CD14-positive monocyte (primary cell): ENCODE measurements around the gene PI4K2A. TPM values are rescaled to one million over a fixed set of nuclear protein-coding genes. Genes with fewer than 3 reads are reported as not detected.

Experiments used
- DNase-seq, 3 donors: peaks; one replicate each; pipeline ENCODE4 v3.0.0-alpha.2; 2011 to 2022
- H2AFZ ChIP-seq: 2 replicates; pipeline ENCODE4 v1.6.0; 2012; ENCODE audit warnings: mild to moderate bottlenecking, low read depth, low read length, inconsistent platforms; ENCODE audit not compliant: insufficient read depth, poor library complexity, severe bottlenecking
- H3K27ac ChIP-seq, 2 donors: 1 replicate in 1 of 2; 2 replicates in 1 of 2; pipeline ENCODE4 v1.5.1; 2012 to 2013; ENCODE audit warnings: low read length in 2 of 2, control low read depth in 1 of 2, inconsistent platforms in 1 of 2, low read depth in 1 of 2, mild to moderate bottlenecking in 1 of 2
- H3K27me3 ChIP-seq, 2 donors: one replicate each; pipeline versions ENCODE4 v1.6.0 to v1.6.1; 2011 to 2013; ENCODE audit warnings: low read length in 2 of 2; ENCODE audit not compliant: control insufficient read depth in 2 of 2, insufficient read depth in 2 of 2
- H3K36me3 ChIP-seq, 2 donors: replicated peaks in 1 of 2; 1 replicate in 1 of 2; 2 replicates in 1 of 2; pipeline versions ENCODE4 v1.5.1 to v1.6.1; 2012 to 2013; ENCODE audit warnings: low read length in 2 of 2, control low read depth in 1 of 2, inconsistent platforms in 1 of 2, mild to moderate bottlenecking in 1 of 2; ENCODE audit not compliant: insufficient read depth in 2 of 2, control insufficient read depth in 1 of 2
- H3K4me1 ChIP-seq, 2 donors: 1 replicate in 1 of 2; 2 replicates in 1 of 2; pipeline versions ENCODE4 v1.5.1 to v1.6.1; 2012 to 2013; ENCODE audit warnings: low read length in 2 of 2, control low read depth in 1 of 2, inconsistent platforms in 1 of 2, mild to moderate bottlenecking in 1 of 2, moderate library complexity in 1 of 2; ENCODE audit not compliant: insufficient read depth in 2 of 2, control insufficient read depth in 1 of 2
- H3K4me2 ChIP-seq: replicated peaks from 2 replicates; pipeline ENCODE3; 2012; ENCODE audit warnings: low read length, moderate library complexity, mild to moderate bottlenecking; ENCODE audit not compliant: poor library complexity, severe bottlenecking; ENCODE audit errors: extremely low read depth
- H3K4me3 ChIP-seq, 3 experiments: fragments of 200-600 bp in 1 of 3; sonication (generic) in 1 of 3; replicated peaks in 1 of 3; 1 replicate in 2 of 3; 2 replicates in 1 of 3; pipeline ENCODE4 v1.5.1; 2011 to 2013; ENCODE audit warnings: low read length in 3 of 3, mild to moderate bottlenecking in 3 of 3, control low read depth in 2 of 3, low read depth in 2 of 3, inconsistent platforms in 1 of 3, moderate library complexity in 1 of 3
- H3K79me2 ChIP-seq: 2 replicates; pipeline ENCODE4 v1.6.0; 2012; ENCODE audit warnings: mild to moderate bottlenecking, control low read depth, inconsistent platforms, low read length, moderate library complexity; ENCODE audit not compliant: insufficient read depth
- H3K9ac ChIP-seq: 2 replicates; pipeline ENCODE4 v1.6.0; 2017; ENCODE audit warnings: low read length, mild to moderate bottlenecking; ENCODE audit not compliant: insufficient read depth, poor library complexity, severe bottlenecking
- H3K9me3 ChIP-seq, 2 donors: replicated peaks in 1 of 2; 1 replicate in 1 of 2; 2 replicates in 1 of 2; pipeline versions ENCODE4 v1.5.1 to v1.6.1; 2012 to 2013; ENCODE audit warnings: low read length in 2 of 2, control low read depth in 1 of 2; ENCODE audit not compliant: control insufficient read depth in 1 of 2, insufficient read depth in 1 of 2
- H4K20me1 ChIP-seq: 2 replicates; pipeline ENCODE4 v1.6.0; 2012; ENCODE audit warnings: mild to moderate bottlenecking, low read length, control low read depth, moderate library complexity; ENCODE audit not compliant: insufficient read depth
- H3K27ac Mint-ChIP-seq, 7 donors: one replicate each; pipeline ENCODE4 v1.8.0; 2020; ENCODE audit warnings: mild to moderate bottlenecking in 7 of 7, mixed read lengths in 7 of 7, moderate library complexity in 6 of 7, inconsistent platforms in 2 of 7
- H3K27me3 Mint-ChIP-seq, 3 donors: one replicate each; pipeline ENCODE4 v1.8.0; 2021 to 2022; ENCODE audit warnings: low read depth in 3 of 3, mild to moderate bottlenecking in 3 of 3, mixed read lengths in 3 of 3, moderate library complexity in 3 of 3, inconsistent platforms in 1 of 3
- H3K36me3 Mint-ChIP-seq, 2 donors: one replicate each; pipeline ENCODE4 v1.8.0; 2020; ENCODE audit warnings: mixed read lengths in 2 of 2, inconsistent platforms in 1 of 2, mild to moderate bottlenecking in 1 of 2
- H3K4me1 Mint-ChIP-seq: one replicate; pipeline ENCODE4 v1.8.0; 2020; ENCODE audit warnings: mild to moderate bottlenecking, mixed read lengths
- H3K4me3 Mint-ChIP-seq, 2 donors: one replicate each; pipeline ENCODE4 v1.8.0; 2020; ENCODE audit warnings: mild to moderate bottlenecking in 2 of 2, mixed read lengths in 2 of 2, moderate library complexity in 1 of 2
- H3K9me3 Mint-ChIP-seq, 7 donors: one replicate each; pipeline ENCODE4 v1.8.0; 2020 to 2022; ENCODE audit warnings: mixed read lengths in 7 of 7, mild to moderate bottlenecking in 6 of 7, moderate library complexity in 6 of 7, inconsistent platforms in 2 of 7
- WGBS: methylation state at CpG from one replicate; pipeline ENCODE4 v1.1.5; 2013; ENCODE audit warnings: missing lambda C conversion rate; ENCODE audit not compliant: insufficient coverage; 5-methylcytosine and 5-hydroxymethylcytosine counted together
- intact Hi-C, 2 donors: fragments of 100-400 bp; cut with micrococcal nuclease; formaldehyde crosslinking; loops; one replicate each; pipeline versions ENCODE4 v1.15.0 to v1.15.1; 2023
- polyA plus RNA-seq, 3 donors: library from polyadenylated mRNA; depleted of rRNA in 1 of 3; unstranded in 2 of 3; stranded (reverse) in 1 of 3; fragments of 300-500 nt in 2 of 3; fragments of >200 nt in 1 of 3; fragmentation: Illumina TruSeq in 2 of 3; gene quantifications; 1 replicate in 2 of 3; 2 replicates in 1 of 3; pipeline ENCODE4 v1.2.3, GENCODE V29; 2012 to 2021
- TF ChIP-seq, protein P1 (sequence below): fragments of 200-600 bp; IDR thresholded peaks from one replicate; pipeline ENCODE4 v1.8.0; 2022; ENCODE audit warnings: antibody characterized with exemption, mild to moderate bottlenecking

The PI4K2A gene
- polyA plus RNA-seq, 3 donors: 5.8 to 16.4 (median 6.7) TPM

DNA sequence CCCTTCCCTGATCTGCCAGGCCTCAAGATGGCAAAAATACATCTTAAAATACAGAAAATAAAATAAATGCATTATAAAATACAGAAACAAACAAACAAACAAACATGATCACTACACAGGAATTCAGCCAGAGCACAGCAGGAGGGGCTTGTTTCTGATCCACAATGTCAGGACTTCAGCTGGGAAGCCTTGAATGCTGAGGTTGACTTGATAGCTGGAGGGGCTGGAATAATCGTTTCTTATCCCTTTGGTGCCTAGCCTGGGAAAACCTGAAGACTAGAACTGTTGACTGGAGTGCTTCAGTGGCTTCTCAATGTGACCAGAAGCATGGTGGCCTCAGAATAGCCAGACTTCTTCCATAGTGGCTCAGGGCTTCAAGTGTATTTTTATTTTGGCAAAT lies 63.9 kb downstream of the PI4K2A start:
- intact Hi-C loops: no loop called here
- Histone ChIP-seq H3K27me3 (no peaks in the 10 kb centered on the region), H3K9ac (no peak overlapping the region), H3K9me3 (no peaks in the 10 kb centered on the region), H3K4me3 (no peak overlapping the region), H3K27ac (no peak overlapping the region), H3K4me2 (no peak overlapping the region), H2AFZ (no peak overlapping the region), H4K20me1 (no peaks in the 10 kb centered on the region), H3K79me2 (no peaks in the 10 kb centered on the region), H3K36me3 (no peaks in the 10 kb centered on the region), H3K4me1 (peaks cover 0 to 4% of the 10 kb centered on the region in 2 donors)
- Mint-ChIP-seq H3K4me3 (no peak overlapping the region), H3K9me3 (no peaks in the 10 kb centered on the region), H3K4me1 (peaks cover 7% of the 10 kb centered on the region), H3K36me3 (no peaks in the 10 kb centered on the region), H3K27me3 (peaks cover 3 to 16% (median 11%) of the 10 kb centered on the region in 3 donors), H3K27ac (no peak overlapping the region)
- TF ChIP-seq, protein P1, sequence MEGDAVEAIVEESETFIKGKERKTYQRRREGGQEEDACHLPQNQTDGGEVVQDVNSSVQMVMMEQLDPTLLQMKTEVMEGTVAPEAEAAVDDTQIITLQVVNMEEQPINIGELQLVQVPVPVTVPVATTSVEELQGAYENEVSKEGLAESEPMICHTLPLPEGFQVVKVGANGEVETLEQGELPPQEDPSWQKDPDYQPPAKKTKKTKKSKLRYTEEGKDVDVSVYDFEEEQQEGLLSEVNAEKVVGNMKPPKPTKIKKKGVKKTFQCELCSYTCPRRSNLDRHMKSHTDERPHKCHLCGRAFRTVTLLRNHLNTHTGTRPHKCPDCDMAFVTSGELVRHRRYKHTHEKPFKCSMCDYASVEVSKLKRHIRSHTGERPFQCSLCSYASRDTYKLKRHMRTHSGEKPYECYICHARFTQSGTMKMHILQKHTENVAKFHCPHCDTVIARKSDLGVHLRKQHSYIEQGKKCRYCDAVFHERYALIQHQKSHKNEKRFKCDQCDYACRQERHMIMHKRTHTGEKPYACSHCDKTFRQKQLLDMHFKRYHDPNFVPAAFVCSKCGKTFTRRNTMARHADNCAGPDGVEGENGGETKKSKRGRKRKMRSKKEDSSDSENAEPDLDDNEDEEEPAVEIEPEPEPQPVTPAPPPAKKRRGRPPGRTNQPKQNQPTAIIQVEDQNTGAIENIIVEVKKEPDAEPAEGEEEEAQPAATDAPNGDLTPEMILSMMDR: no peak
- DNase-seq: no peak
- WGBS: 57% methylated on average over 1 of the region's 1 CpG

DNA sequence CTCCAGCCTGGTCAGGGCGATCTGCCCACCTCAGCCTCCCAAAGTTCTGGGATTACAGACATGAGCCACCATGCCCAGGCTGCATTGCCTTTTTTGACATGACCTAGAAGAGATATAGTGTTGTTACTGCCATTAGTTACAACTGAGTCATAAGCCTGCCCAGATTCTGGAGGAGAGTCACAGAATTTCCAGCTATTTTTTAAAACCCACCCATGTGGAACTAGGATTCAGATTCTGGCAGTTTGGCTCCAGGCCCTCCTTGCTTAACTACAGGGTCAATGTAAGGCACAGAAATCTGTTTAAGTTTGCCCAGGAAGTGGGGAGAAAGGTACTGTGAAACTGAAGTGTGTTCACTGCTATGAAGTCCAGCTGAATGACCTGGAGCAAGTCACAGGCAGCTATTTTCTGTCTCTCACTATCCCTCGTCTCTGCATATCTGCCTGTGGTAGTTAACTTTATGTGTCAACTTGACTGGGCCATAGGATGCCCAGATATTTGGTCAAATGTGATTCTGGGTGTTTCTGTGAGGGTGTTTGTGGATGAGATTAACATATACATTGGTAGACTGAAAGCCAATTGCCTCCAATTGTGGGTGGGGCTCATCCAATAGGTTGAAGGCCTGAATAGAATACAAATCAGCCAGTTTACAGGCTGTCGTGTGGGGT lies 64.7 kb downstream of the PI4K2A start:
- Mint-ChIP-seq H3K27me3 (peaks cover 3 to 17% (median 11%) of the 10 kb centered on the region in 3 donors), H3K27ac (no peak overlapping the region), H3K36me3 (no peaks in the 10 kb centered on the region), H3K9me3 (no peaks in the 10 kb centered on the region), H3K4me3 (no peak overlapping the region), H3K4me1 (peaks cover 10% of the 10 kb centered on the region)
- Histone ChIP-seq H4K20me1 (no peaks in the 10 kb centered on the region), H3K4me2 (no peak overlapping the region), H3K27ac (no peak overlapping the region), H3K4me3 (no peak overlapping the region), H3K79me2 (no peaks in the 10 kb centered on the region), H3K27me3 (no peaks in the 10 kb centered on the region), H3K9ac (no peak overlapping the region), H2AFZ (no peak overlapping the region), H3K9me3 (no peaks in the 10 kb centered on the region), H3K36me3 (no peaks in the 10 kb centered on the region), H3K4me1 (peaks cover 0 to 4% of the 10 kb centered on the region in 2 donors)
- intact Hi-C loops: no loop called here
- WGBS: no CpG with 5 or more reads among the region's 3 CpGs
- no peak for DNase-seq
- TF ChIP-seq, protein P1: no peak
